ENCODE data around the gene RHAG.
"Not testable (repeated sequence)": the region's sequence is repeated elsewhere in the genome, so short reads cannot be mapped to it uniquely, and the experiment has no call there.

Gene RHAG

GRCh38 chr6:49636713-49637349, at the start of gene RHAG:
Gene RHAG, minus strand, starts transcription at chr6:49636839. Its CDS starts 27 bp downstream, at chr6:49636812.
- no peak for DNase-seq (ENCODE audit: low read depth in 1 of 2, low spot score in 1 of 2)

GRCh38 chr6:49676671-49677281, 40.1 kb upstream of the RHAG start:
- DNase-seq (ENCODE audit: low read depth in 1 of 2, low spot score in 1 of 2) = no peak

GRCh38 chr6:49675816-49676215, 39.2 kb upstream of the RHAG start:
- DNase-seq (ENCODE audit: low read depth in 1 of 2, low spot score in 1 of 2) = no peak

GRCh38 chr6:49668083-49668511, 31.5 kb upstream of the RHAG start:
- no peak for DNase-seq (ENCODE audit: low read depth in 1 of 2, low spot score in 1 of 2)

- DNase-seq (ENCODE audit: low read depth in 1 of 2, low spot score in 1 of 2) = no peak
Measured at GRCh38 chr6:49666930-49667757, 30.5 kb upstream of the RHAG start.

- DNase-seq (ENCODE audit: low read depth in 1 of 2, low spot score in 1 of 2) = no peak
Measured at GRCh38 chr6:49666480-49666879, 29.8 kb upstream of the RHAG start.

- no peak for DNase-seq (ENCODE audit: low read depth in 1 of 2, low spot score in 1 of 2)
Measured at GRCh38 chr6:49664817-49665216, 28.2 kb upstream of the RHAG start.

- DNase-seq (ENCODE audit: low read depth in 1 of 2, low spot score in 1 of 2) = not testable (repeated sequence)
Measured at GRCh38 chr6:49664054-49664453, 27.4 kb upstream of the RHAG start.

- no peak for DNase-seq (ENCODE audit: low read depth in 1 of 2, low spot score in 1 of 2)
Measured at GRCh38 chr6:49662892-49663261, 26.2 kb upstream of the RHAG start.

GRCh38 chr6:49662231-49662891, 25.7 kb upstream of the RHAG start:
- no peak for DNase-seq (ENCODE audit: low read depth in 1 of 2, low spot score in 1 of 2)

- DNase-seq (ENCODE audit: low read depth in 1 of 2, low spot score in 1 of 2) = no peak
Measured at GRCh38 chr6:49653942-49654341, 17.3 kb upstream of the RHAG start.

- no peak for DNase-seq (ENCODE audit: low read depth in 1 of 2, low spot score in 1 of 2)
Measured at GRCh38 chr6:49653438-49653837, 16.8 kb upstream of the RHAG start.

- DNase-seq (ENCODE audit: low read depth in 1 of 2, low spot score in 1 of 2) = no peak
Measured at GRCh38 chr6:49651239-49651638, 14.6 kb upstream of the RHAG start.

- no peak for DNase-seq (ENCODE audit: low read depth in 1 of 2, low spot score in 1 of 2)
Measured at GRCh38 chr6:49649988-49650387, 13.3 kb upstream of the RHAG start.

- DNase-seq (ENCODE audit: low read depth in 1 of 2, low spot score in 1 of 2) = no peak
Measured at GRCh38 chr6:49648036-49648435, 11.4 kb upstream of the RHAG start.

GRCh38 chr6:49647476-49647875, 10.8 kb upstream of the RHAG start:
- no peak for DNase-seq (ENCODE audit: low read depth in 1 of 2, low spot score in 1 of 2)

- no peak for DNase-seq (ENCODE audit: low read depth in 1 of 2, low spot score in 1 of 2)
Measured at GRCh38 chr6:49646942-49647341, 10.3 kb upstream of the RHAG start.

- DNase-seq (ENCODE audit: low read depth in 1 of 2, low spot score in 1 of 2) = no peak
Measured at GRCh38 chr6:49646130-49646824, 9.6 kb upstream of the RHAG start.

GRCh38 chr6:49645139-49645538, 8.5 kb upstream of the RHAG start:
- DNase-seq (ENCODE audit: low read depth in 1 of 2, low spot score in 1 of 2) = no peak

- DNase-seq (ENCODE audit: low read depth in 1 of 2, low spot score in 1 of 2) = no peak
Measured at GRCh38 chr6:49639177-49639817, 2.7 kb upstream of the RHAG start.

GRCh38 chr6:49637350-49637731, 702 bp upstream of the RHAG start:
- DNase-seq (ENCODE audit: low read depth in 1 of 2, low spot score in 1 of 2) = no peak
